HEK293T (cell line): ENCODE data around the gene TM4SF1.

Source experiments
- FOXK2 ChIP-seq: fragments of 450-650 bp; IDR thresholded peaks from 2 replicates; pipeline ENCODE4 v1.6.1; 2016; ENCODE audit warnings: mild to moderate bottlenecking
- FOXM1 ChIP-seq: fragments of 450-650 bp; IDR thresholded peaks from 2 replicates; pipeline ENCODE4 v1.6.1; 2017; ENCODE audit warnings: mild to moderate bottlenecking, borderline replicate concordance
- NFRKB ChIP-seq: fragments of 450-650 bp; IDR thresholded peaks from 2 replicates; pipeline ENCODE4 v1.6.1; 2016; ENCODE audit warnings: mild to moderate bottlenecking, moderate library complexity
- SP1 ChIP-seq: fragments of 450-650 bp; IDR thresholded peaks from 2 replicates; pipeline ENCODE4 v1.6.1; 2017
- TF ChIP-seq, protein P1 (sequence below): fragments of 450-650 bp; IDR thresholded peaks from 2 replicates; pipeline ENCODE4 v1.6.1; 2016

DNA sequence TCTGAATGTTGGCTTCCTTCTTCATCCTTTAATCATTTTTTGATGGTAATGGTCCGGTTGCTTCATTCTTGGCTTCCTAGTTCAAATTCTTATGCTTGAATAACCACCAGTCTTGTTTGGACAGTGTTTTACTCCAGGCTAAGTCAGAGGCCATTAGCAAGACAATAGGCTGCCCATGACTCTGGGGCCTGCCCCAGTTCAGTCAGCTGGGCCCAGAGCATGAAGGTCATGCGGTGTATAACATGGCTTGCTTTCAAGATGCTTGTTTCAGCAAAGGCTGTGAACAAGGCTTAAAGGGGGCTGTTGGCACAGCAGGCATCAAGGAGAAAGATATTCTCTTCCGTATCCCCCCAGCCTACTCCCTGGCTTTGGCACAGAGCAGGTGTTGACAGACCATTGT lies 57.7 kb downstream of the TM4SF1 start:
- TF ChIP-seq, protein P1, sequence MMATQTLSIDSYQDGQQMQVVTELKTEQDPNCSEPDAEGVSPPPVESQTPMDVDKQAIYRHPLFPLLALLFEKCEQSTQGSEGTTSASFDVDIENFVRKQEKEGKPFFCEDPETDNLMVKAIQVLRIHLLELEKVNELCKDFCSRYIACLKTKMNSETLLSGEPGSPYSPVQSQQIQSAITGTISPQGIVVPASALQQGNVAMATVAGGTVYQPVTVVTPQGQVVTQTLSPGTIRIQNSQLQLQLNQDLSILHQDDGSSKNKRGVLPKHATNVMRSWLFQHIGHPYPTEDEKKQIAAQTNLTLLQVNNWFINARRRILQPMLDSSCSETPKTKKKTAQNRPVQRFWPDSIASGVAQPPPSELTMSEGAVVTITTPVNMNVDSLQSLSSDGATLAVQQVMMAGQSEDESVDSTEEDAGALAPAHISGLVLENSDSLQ, result no peak
- TF ChIP-seq SP1 (no peak), FOXK2 (no peak), FOXM1 (no peak), NFRKB (no peak)
